GM21723 (cell line): ENCODE measurements around the gene DOK7.

ENCODE experiments used
- ATAC-seq: cut with Tn5 transposase; IDR thresholded peaks from one replicate; pipeline ENCODE4 v1.9.1; 2021; ENCODE audit warnings: mild to moderate bottlenecking, moderate library complexity; ENCODE audit not compliant: unreplicated experiment

DOK7 gene

GRCh38 chr4:3427706-3428446 is 35.2 kb upstream of the DOK7 start:
- ATAC-seq, result no peak

- ATAC-seq, result no peak
These were observed 33.5 kb upstream of the DOK7 start for GRCh38 chr4:3429651-3430050.

- no peak for ATAC-seq
These were observed 32.6 kb upstream of the DOK7 start for GRCh38 chr4:3430524-3430923.

- ATAC-seq, result no peak
These were observed 31.6 kb upstream of the DOK7 start for GRCh38 chr4:3431446-3431993.

- no peak for ATAC-seq
These were observed 30.7 kb upstream of the DOK7 start for GRCh38 chr4:3432381-3432790.

- ATAC-seq, result no peak
These were observed 29.8 kb upstream of the DOK7 start for GRCh38 chr4:3433138-3433869.

- ATAC-seq, result no peak
These were observed 28.0 kb upstream of the DOK7 start for GRCh38 chr4:3434881-3435685.

GRCh38 chr4:3435686-3435956 is 27.5 kb upstream of the DOK7 start:
- no peak for ATAC-seq

- ATAC-seq, result no peak
These were observed 26.9 kb upstream of the DOK7 start for GRCh38 chr4:3436048-3436797.

- no peak for ATAC-seq
These were observed 26.1 kb upstream of the DOK7 start for GRCh38 chr4:3436798-3437581.

GRCh38 chr4:3437582-3437936 is 25.5 kb upstream of the DOK7 start:
- ATAC-seq, result no peak

GRCh38 chr4:3437998-3438846 is 24.9 kb upstream of the DOK7 start:
- ATAC-seq, result no peak

GRCh38 chr4:3438847-3439180 is 24.3 kb upstream of the DOK7 start:
- no peak for ATAC-seq

GRCh38 chr4:3439391-3439790 is 23.7 kb upstream of the DOK7 start:
- no peak for ATAC-seq

GRCh38 chr4:3440011-3440410 is 23.1 kb upstream of the DOK7 start:
- no peak for ATAC-seq

- no peak for ATAC-seq
These were observed 22.1 kb upstream of the DOK7 start for GRCh38 chr4:3440979-3441500.

- no peak for ATAC-seq
These were observed 21.3 kb upstream of the DOK7 start, which contains the start of gene HGFAC for GRCh38 chr4:3441501-3442459. HGFAC (plus strand) TSS chr4:3441968; CDS start chr4:3442002, 34 bp downstream.

- ATAC-seq, result no peak
These were observed 20.6 kb upstream of the DOK7 start for GRCh38 chr4:3442460-3442958.
